NCI-H187 (cell line): Measurements from ENCODE around the gene BAIAP3.

Experiments
- DNase-seq, 2 experiments: peaks; one replicate each; lab custom pipeline; 2025; lab: John Stamatoyannopoulos, UW

Gene BAIAP3

GRCh38 chr16:1394367-1394951, 61.0 kb downstream of the BAIAP3 start:
- no peak for DNase-seq

- no peak for DNase-seq
These were observed 62.1 kb downstream of the BAIAP3 start for GRCh38 chr16:1395444-1396031.

GRCh38 chr16:1397779-1398178, 64.3 kb downstream of the BAIAP3 start:
- no peak for DNase-seq

GRCh38 chr16:1398351-1398750, 64.9 kb downstream of the BAIAP3 start:
- no peak for DNase-seq
